Keratinocyte (primary cell): Measurements from ENCODE around the gene CLEC16A. TPM values are rescaled to one million over a fixed set of nuclear protein-coding genes. Genes with fewer than 3 reads are reported as not detected.

Experiments
- DNase-seq: peaks from one replicate; pipeline ENCODE4 v3.0.0-alpha.2; 2011; ENCODE audit warnings: low read depth, missing footprints, low spot score
- FAIRE-seq: peaks from 2 replicates; lab custom pipeline; 2011; peaks lifted over from hg19 to GRCh38; lab: Jason Lieb, UNC
- H2AFZ ChIP-seq: 2 replicates; pipeline ENCODE4 v1.6.0; 2012; ENCODE audit warnings: low read length, control low read depth, inconsistent platforms; ENCODE audit not compliant: control insufficient read depth
- H3K27ac ChIP-seq: 2 replicates; pipeline ENCODE4 v1.5.1; 2011; ENCODE audit warnings: low read length; ENCODE audit not compliant: control insufficient read depth, insufficient read depth
- H3K27me3 ChIP-seq: 3 replicates; pipeline ENCODE4 v1.6.0; 2011; ENCODE audit warnings: low read length; ENCODE audit not compliant: control insufficient read depth, insufficient read depth; ENCODE audit errors: extremely low read depth
- H3K36me3 ChIP-seq, 2 experiments: 2 replicates in 1 of 2; 3 replicates in 1 of 2; pipeline ENCODE4 v1.5.1; 2011; ENCODE audit warnings: low read length in 2 of 2, mild to moderate bottlenecking in 1 of 2; ENCODE audit not compliant: control insufficient read depth in 2 of 2, insufficient read depth in 2 of 2; ENCODE audit errors: extremely low read depth in 1 of 2
- H3K4me1 ChIP-seq: 3 replicates; pipeline ENCODE4 v1.5.1; 2011; ENCODE audit warnings: low read length; ENCODE audit not compliant: control insufficient read depth, insufficient read depth; ENCODE audit errors: extremely low read depth
- H3K4me2 ChIP-seq: 3 replicates; pipeline ENCODE4 v1.6.0; 2011; ENCODE audit warnings: low read depth, low read length; ENCODE audit not compliant: control insufficient read depth, insufficient read depth; ENCODE audit errors: extremely low read depth
- H3K4me3 ChIP-seq, 3 experiments: fragments of 200-600 bp in 1 of 3; sonication (generic) in 1 of 3; 2 replicates in 2 of 3; 3 replicates in 1 of 3; pipeline ENCODE4 v1.5.1; 2011 to 2016; ENCODE audit warnings: low read length in 3 of 3, mild to moderate bottlenecking in 3 of 3, control low read depth in 2 of 3, inconsistent platforms in 1 of 3, low read depth in 1 of 3, mixed read lengths in 1 of 3, mixed run types in 1 of 3, moderate library complexity in 1 of 3; ENCODE audit not compliant: control insufficient read depth in 2 of 3, insufficient read depth in 2 of 3; ENCODE audit errors: extremely low read depth in 1 of 3
- H3K79me2 ChIP-seq: 2 replicates; pipeline ENCODE4 v1.6.0; 2012; ENCODE audit warnings: low read length; ENCODE audit not compliant: control insufficient read depth, insufficient read depth
- H3K9ac ChIP-seq: 3 replicates; pipeline ENCODE4 v1.6.0; 2011; ENCODE audit warnings: low read length; ENCODE audit not compliant: control insufficient read depth, insufficient read depth; ENCODE audit errors: extremely low read depth
- H3K9me1 ChIP-seq: 3 replicates; pipeline ENCODE4 v1.6.0; 2011; ENCODE audit warnings: low read length; ENCODE audit not compliant: control insufficient read depth, insufficient read depth; ENCODE audit errors: extremely low read depth
- H3K9me3 ChIP-seq: 2 replicates; pipeline ENCODE4 v1.5.1; 2012; ENCODE audit warnings: low read depth, low read length; ENCODE audit not compliant: control insufficient read depth
- H4K20me1 ChIP-seq: 3 replicates; pipeline ENCODE4 v1.6.0; 2011; ENCODE audit warnings: low read length; ENCODE audit not compliant: control insufficient read depth, insufficient read depth; ENCODE audit errors: extremely low read depth
- CTCF ChIP-seq, 3 experiments: IDR thresholded peaks in 1 of 3; conservative IDR thresholded peaks in 1 of 3; optimal IDR thresholded peaks in 1 of 3; 2 replicates in 2 of 3; 3 replicates in 1 of 3; pipeline versions ENCODE3 to v1.5.1; 2011; ENCODE audit warnings: low read length in 3 of 3, mild to moderate bottlenecking in 3 of 3, moderate library complexity in 2 of 3, control low read depth in 1 of 3, inconsistent platforms in 1 of 3; ENCODE audit not compliant: insufficient read depth in 2 of 3; ENCODE audit errors: extremely low read depth in 1 of 3
- EZH2 ChIP-seq: IDR thresholded peaks from one replicate; pipeline ENCODE4 v1.6.1; 2012; ENCODE audit warnings: inconsistent platforms, mild to moderate bottlenecking, low read length, moderate library complexity
- dilution Hi-C: fragments of 300-500 bp; cut with MboI; formaldehyde crosslinking; loops from one replicate; pipeline ENCODE4 v1.7.0; 2020; ENCODE audit warnings: low sequenced_read_pairs; ENCODE audit not compliant: extremely low pct_ligation_motif_present
- polyA plus RNA-seq, 5 experiments: library from polyadenylated mRNA; depleted of rRNA in 3 of 5; stranded (reverse) in 3 of 5; stranded (forward) in 1 of 5; unstranded in 1 of 5; fragments of >200 nt; gene quantifications; 1 replicate in 1 of 5; 2 replicates in 3 of 5; 3 replicates in 1 of 5; pipeline versions ENCODE4 v1.2.1 to v1.2.3, GENCODE V29; 2011 to 2012; ENCODE audit warnings: missing spikeins in 2 of 5, low read depth in 1 of 5, low replicate concordance in 1 of 5

The CLEC16A gene
- polyA plus RNA-seq, 1 donor (not counting 4 experiments of a cell fraction or from before 2014, with no cell fraction given), result 9.5 TPM

GRCh38 chr16:11056090-11056992 is 112.0 kb downstream of the CLEC16A start:
- Histone ChIP-seq H3K79me2 (no peaks in the 10 kb centered on the region), H3K27me3 (no peaks in the 10 kb centered on the region), H2AFZ (no peak overlapping the region), H3K4me2 (no peak overlapping the region), H3K27ac (no peak overlapping the region), H3K4me3 (no peak overlapping the region), H3K9ac (no peak overlapping the region), H3K9me3 (no peaks in the 10 kb centered on the region), H3K36me3 (peaks cover 8 to 20% of the 10 kb centered on the region in 2 experiments), H3K9me1 (no peaks in the 10 kb centered on the region), H3K4me1 (peaks cover 9% of the 10 kb centered on the region), H4K20me1 (no peaks in the 10 kb centered on the region)
- no peak for TF ChIP-seq EZH2
- TF ChIP-seq CTCF (optimal IDR thresholded peaks at IDR 0.05 in 1 of 3, IDR thresholded peaks at IDR 0.05 in 1 of 3, conservative IDR thresholded peaks at IDR 0.05 in 1 of 3; ENCODE audit: extremely low read depth in 1 of 3, insufficient read depth in 2 of 3, low read length in 3 of 3), result no peak
- dilution Hi-C loops, result no loop called here
- no peak for FAIRE-seq
- DNase-seq, result no peak

GRCh38 chr16:11056993-11057649 is 112.8 kb downstream of the CLEC16A start:
- DNase-seq, result no peak
- Histone ChIP-seq H3K9me3 (no peaks in the 10 kb centered on the region), H3K9ac (no peak overlapping the region), H3K9me1 (no peaks in the 10 kb centered on the region), H3K79me2 (no peaks in the 10 kb centered on the region), H3K27ac (no peak overlapping the region), H2AFZ (no peak overlapping the region), H4K20me1 (no peaks in the 10 kb centered on the region), H3K36me3 (peaks cover 13 to 17% of the 10 kb centered on the region in 2 experiments), H3K4me1 (peaks cover 9% of the 10 kb centered on the region), H3K4me3 (no peak overlapping the region), H3K27me3 (no peaks in the 10 kb centered on the region), H3K4me2 (peak overlapping the region; percentile 29)
- dilution Hi-C loops, result no loop called here
- peak; percentile 52 for FAIRE-seq
- TF ChIP-seq EZH2 (no peak), CTCF (optimal IDR thresholded peaks at IDR 0.05 in 1 of 3, IDR thresholded peaks at IDR 0.05 in 1 of 3, conservative IDR thresholded peaks at IDR 0.05 in 1 of 3; ENCODE audit: extremely low read depth in 1 of 3, insufficient read depth in 2 of 3, low read length in 3 of 3) (no peak)
